Measurements from ENCODE around the gene DBR1.

- TF ChIP-seq, protein P1, sequence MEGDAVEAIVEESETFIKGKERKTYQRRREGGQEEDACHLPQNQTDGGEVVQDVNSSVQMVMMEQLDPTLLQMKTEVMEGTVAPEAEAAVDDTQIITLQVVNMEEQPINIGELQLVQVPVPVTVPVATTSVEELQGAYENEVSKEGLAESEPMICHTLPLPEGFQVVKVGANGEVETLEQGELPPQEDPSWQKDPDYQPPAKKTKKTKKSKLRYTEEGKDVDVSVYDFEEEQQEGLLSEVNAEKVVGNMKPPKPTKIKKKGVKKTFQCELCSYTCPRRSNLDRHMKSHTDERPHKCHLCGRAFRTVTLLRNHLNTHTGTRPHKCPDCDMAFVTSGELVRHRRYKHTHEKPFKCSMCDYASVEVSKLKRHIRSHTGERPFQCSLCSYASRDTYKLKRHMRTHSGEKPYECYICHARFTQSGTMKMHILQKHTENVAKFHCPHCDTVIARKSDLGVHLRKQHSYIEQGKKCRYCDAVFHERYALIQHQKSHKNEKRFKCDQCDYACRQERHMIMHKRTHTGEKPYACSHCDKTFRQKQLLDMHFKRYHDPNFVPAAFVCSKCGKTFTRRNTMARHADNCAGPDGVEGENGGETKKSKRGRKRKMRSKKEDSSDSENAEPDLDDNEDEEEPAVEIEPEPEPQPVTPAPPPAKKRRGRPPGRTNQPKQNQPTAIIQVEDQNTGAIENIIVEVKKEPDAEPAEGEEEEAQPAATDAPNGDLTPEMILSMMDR (IDR thresholded peaks at IDR 0.05), result no peak
- no peak for TF ChIP-seq POLR2A (IDR thresholded peaks at IDR 0.05)
- TF ChIP-seq POLR2AphosphoS5 (IDR thresholded peaks at IDR 0.05), result no peak
Measured at GRCh38 chr3:138186803-138187295, 12.1 kb upstream of the DBR1 start.

All from transverse colon (tissue), 4 donors.